ENCODE measurements around the gene MRPS35.

DNA sequence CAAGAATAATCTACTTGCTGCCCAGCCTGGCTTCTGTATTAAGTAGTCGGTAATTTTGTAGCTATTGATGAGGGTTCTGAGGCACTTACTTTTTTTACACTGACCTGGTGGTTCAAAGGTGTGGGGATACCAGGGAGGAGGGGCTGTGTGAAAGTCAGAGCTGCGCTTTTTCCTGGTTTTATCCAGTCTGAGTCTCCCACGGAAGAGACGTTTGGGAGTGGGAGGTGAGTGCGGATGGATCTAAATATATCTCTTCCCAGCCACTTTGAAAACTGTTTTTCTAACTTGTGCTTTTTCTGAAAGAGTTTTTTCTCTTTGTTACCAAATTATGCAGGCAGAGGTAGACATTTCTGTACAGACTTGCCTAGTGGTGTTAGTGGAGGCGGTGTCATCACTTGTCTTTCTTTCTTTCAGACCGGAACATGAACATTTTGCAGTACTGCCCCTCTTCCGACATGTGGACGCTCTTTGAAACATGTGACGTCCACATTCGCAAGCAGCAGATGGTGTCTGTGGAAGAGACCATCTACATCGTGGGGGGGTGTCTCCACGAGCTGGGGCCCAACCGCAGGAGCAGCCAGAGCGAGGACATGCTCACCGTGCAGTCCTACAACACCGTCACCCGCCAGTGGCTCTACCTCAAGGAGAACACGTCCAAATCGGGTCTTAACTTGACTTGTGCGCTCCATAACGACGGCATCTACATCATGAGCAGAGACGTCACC lies 86.8 kb downstream of the MRPS35 start:
- no peak for TF ChIP-seq CTCF (IDR thresholded peaks at IDR 0.05)
- no peak for TF ChIP-seq ZFX (IDR thresholded peaks at IDR 0.05; ENCODE audit: borderline replicate concordance)

All from 22Rv1 (cell line).